Stimulated activated CD4-positive, alpha-beta T cell treated with anti-CD3 and anti-CD28 coated beads, Interleukin-15, amount 100 ng/mL, for 1 hour (primary cell): ENCODE measurements around the gene MORC2.

Experiments used
- DNase-seq, 2 donors: peaks; one replicate each; pipeline ENCODE4 v3.0.0-alpha.2; 2020; ENCODE audit warnings: low read depth in 1 of 2, low spot score in 1 of 2

The MORC2 gene

DNA sequence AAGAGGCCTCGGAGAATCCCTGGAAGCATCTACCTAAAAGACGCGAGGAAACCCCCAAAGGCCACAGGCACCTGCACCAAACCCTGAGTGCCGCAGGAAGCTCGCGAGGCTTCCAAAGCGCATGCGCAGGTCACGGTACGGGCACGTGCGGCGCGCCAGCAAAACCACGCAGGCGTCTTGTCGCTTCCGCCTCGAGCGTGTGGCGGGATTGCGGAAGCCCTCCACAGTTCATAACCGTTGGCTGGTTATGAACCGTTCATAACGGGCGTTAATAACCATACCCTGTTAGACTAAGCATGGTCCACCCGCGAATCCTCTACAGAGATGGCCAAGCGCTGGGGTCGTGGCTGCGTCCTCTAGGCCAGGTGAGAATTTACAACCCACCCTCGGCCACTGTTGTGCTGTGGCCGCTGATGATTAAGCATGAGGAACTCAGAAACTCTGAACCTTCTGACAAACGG is 46.4 kb downstream of the MORC2 start:
- DNase-seq: peak; percentile 48 to 72

DNA sequence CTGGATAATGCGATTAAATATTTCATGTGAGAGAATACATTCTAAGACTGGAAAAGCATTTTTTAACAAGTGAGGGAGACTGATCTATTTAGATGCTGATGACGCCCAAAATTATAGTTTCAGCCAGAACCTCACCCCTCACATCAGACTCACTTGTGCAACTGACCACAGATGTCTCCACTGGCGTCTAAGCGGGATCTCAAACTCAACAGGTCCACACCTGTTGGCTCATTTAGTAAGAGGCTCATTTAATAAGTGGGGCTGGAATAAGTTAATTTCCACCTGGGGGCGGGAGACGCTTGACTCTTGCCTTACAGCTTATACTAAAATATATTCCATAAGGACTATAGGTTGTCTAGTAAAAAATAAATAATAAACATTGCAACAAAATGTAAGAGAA is 47.5 kb downstream of the MORC2 start:
- no peak for DNase-seq

DNA sequence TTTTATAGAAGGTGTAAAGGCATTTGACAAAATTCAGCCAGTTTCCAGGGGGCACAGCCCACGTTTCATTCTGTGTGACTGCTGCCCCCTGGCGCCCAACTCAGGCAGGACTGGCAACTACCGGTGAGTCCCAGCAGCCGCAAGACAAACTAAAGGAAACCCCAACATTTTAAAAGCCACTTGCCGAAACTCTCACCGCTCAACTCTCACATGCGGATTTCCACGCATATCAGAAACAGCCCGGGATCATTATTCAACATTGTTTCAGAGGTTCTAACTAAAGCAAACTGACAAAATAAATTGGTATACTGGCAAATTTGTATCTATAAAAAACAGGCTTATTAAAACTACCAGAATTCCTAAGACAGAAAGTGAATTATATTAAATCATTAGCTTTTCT is 48.2 kb downstream of the MORC2 start:
- peak; percentile 64 to 83 for DNase-seq

DNA sequence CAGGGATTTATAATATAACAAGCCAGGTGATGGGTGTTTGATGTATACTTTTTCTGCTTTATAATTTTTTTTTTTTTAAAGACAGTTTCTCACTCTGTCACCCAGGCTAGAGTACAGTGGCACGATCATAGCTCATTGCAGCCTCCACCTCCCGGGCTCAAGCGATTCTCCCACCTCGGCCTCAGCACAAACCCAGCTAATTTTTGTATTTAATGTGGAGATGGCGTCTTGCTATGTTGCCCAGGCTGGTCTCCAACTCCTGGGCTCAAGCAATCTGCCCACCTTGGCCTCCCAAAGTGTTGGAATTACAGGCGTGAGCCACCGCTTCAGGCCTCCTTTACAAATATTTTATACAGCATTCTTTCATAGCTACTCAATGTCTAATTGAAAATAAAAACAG is 48.6 kb downstream of the MORC2 start:
- no peak for DNase-seq

DNA sequence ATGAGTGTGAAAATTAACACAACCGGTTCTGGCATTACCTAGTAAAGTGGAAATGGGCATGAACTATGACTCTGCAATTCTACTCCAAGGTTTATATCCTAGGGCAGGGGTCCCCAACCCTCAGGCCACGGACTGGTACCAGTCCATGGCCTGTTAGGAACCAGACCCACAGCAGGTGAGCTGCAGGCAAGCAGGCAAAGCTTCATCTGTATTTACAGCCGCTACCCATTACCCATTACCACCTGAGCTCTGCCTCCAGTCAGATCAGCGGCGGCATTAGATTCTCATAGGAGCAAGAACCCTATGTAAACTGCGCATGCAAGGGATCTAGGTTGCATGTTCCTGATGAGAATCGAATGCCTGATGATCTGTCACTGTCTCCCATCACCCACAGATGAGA is 49.8 kb downstream of the MORC2 start:
- no peak for DNase-seq

DNA sequence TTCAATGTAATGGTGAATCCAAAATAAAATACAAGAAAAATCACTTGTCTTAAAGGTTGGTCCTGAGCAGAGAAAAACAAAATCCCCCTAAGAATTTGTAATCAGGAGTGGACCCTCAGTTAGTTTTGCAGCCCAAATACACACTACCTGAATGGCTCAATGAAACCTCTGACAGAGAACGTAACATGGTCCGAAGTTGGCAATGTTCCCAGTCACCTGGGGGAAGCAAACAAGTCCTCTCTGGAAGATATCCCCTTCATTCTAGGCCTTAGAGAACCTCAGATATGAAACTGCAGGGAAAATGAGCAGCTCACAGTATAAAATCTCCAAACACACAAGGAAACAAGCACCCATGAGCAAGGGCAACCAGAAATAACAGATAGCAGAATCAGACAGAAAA is 58.2 kb downstream of the MORC2 start:
- no peak for DNase-seq

DNA sequence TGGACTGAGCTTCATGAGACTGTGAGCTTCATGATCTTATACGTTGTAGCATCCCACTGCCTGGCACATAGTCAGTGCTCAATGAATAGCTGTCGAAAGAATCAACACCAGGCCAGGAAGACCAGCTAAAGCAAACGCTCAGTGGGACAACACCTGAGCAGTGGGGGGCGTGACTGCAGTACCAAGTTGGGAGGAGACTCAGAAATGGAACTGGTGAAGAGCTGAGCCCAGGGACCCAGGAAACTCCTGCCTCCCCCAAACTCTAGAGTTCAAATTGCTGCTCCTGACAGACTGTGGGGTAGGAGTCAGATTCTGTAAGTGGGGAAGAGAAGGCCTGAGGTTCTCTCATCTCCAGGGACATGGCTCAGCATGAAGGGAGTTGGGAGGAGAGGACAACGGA is 59.3 kb downstream of the MORC2 start:
- no peak for DNase-seq

DNA sequence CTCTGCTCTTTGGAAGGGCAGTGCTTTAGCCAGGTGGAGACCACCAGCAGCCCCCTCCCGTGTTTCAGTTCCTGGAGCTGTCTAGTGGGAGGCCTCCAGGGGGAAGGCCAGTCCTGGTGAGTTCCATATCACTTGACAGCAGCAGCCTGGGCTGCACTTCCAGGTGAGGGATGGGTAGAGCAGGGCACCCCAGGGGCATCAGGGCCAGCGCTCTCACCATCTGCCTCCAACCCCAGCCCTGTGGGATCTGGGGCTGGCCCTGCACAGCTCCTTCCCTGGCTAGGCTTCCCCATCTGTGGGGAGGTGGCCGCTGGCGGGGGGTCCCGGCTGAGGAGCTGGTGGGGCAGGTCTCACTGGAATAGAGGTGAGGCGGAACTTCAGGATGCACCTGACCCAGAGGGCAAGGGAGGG is 60.5 kb downstream of the MORC2 start:
- no peak for DNase-seq

DNA sequence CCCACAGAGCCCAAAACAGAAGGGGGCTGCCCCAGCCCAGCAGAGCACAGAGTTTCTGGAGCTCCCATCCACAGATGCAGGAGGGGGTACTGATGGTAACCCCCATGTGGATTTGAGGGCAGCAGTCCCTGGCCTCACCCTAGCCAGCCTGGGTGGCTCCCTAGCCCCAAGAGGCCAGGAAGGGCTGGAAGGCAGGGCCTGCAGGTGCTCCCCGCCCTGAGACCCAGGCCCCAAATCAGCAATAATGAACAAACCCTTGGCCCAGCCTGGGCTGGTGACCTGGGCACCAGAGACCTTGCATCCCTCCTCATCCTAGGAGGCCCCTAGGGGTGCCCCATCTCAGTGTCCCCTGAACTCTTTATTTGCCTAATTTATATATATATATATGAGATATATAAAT is 61.6 kb downstream of the MORC2 start:
- no peak for DNase-seq

DNA sequence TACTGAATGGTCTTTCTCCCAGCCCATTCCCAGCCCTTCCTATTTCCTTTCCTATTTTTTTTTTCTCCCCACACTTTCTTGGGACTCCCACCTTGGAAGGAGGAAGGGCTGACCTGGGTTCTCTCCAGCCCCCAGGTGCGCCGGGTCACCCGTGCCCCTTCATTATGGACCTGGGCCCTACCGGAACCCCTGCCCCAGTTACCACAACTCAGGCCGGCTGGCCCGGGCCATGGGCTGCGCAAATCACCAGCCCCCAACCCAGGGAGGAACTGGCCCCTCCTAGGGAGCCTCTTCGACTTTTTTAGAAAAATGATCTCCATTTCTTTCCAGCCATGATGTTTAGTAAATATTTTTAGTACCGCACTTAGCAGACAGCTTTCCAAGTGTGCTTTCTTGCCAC is 62.2 kb downstream of the MORC2 start:
- DNase-seq: no peak

DNA sequence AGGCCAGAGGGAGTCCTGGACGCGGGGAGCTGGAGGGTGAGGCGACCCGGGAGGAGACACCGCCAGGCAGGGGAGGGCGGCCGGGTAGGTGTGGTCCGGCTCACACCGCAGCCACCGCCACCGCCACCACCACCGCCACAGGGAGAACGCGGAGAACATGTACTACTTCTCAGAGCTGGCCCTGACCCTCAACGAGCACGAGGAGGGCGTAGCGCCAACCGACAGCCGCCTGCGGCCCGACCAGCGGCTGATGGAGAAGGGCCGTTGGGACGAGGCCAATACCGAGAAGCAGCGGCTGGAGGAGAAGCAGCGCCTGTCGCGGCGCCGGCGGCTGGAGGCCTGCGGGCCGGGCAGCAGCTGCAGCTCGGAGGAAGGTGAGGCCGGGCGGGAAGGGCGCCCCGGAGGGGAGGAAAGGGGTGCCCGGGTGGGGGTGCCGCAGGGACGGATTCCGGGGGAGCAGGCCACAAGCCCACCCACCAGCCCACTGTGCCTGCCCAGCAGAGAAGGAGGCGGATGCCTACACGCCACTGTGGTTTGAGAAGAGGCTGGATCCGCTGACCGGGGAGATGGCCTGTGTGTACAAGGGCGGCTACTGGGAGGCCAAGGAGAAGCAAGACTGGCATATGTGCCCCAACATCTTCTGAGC is 62.8 kb downstream of the MORC2 start:
- no peak for DNase-seq

DNA sequence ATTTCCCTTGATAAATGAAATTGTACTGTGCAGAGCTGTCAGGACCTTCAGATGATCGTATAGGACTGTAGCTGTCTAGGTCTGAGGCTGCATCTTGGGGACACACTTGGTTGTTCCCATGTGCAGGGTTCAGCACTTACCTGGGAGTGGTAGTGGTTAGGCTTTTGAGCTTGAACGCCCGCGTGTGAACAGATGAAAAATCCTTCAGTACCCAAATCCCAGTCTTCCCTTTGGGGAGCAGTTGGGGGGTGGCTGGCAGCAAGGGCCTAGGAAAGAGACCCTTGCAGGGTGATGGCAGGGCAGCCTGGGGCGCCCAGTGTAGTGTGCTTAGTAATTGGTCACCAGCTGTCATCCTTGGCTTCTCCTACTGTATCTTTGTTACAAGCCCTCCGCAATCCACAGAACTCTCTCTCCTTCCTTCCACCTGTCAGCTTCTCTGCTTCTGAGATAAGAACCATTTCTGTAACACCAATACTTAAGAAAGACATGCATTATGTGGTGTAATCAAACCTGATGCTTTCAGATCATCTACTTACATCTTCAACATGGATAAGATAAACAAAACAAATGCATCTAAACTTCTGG is 64.6 kb downstream of the MORC2 start:
- no peak for DNase-seq

DNA sequence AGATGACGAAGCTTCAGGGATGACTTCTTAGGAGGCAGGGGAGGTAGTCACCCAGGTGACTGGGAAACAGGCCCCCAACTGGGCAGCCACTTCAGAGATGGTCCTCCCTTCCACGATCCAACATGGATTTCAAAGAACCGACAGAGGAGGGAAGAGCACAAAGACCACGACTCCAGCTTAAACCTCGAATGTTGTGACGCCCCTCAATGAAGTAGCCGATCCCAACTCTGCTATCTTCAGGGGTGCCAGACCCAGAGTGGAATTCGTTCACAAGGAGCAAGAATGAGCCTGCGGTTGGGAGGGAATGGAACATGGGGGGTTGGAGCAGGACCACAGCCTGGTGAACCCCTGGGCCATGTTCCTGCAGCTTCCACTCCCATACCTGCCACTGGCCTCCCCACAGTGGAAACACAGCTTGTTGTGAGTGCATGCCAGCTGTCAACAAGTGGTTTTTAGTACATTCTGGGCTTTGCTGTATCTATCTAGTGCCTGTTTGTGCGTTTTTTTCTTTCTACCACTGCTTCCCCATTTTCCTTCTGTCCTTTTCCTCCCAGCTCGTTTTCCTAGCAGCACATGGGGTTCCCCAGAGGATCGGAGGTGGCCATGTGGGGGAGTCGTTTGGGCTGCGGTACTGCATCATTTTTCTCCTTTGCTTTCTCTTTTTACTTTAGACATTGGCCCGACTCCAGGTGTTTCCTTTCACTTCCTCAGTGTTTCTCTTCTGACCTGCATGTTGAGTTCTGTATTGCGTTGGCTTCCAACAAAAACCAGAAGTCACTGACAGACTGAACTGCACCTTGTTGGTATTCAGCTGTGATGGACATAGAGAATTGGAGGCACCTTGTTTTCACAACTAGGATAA is 65.8 kb downstream of the MORC2 start:
- no peak for DNase-seq

DNA sequence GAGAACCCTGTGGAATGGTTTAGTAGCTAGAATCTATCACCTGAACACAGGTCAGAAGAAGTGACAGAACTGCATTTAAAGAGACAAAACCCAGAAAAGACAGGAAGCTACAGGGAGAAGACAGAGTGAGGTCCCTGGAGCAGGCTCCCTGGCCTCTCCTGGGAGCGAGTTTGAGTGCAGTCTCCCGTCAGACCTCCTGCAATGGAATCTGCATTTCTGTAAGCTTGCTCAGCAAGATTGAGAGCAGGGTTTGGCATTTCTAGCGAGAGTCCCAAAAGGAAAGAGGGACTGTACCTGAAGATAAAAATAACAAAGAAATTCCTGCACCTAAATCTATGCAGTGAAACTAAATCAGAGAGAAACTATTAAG is 74.2 kb downstream of the MORC2 start:
- no peak for DNase-seq

DNA sequence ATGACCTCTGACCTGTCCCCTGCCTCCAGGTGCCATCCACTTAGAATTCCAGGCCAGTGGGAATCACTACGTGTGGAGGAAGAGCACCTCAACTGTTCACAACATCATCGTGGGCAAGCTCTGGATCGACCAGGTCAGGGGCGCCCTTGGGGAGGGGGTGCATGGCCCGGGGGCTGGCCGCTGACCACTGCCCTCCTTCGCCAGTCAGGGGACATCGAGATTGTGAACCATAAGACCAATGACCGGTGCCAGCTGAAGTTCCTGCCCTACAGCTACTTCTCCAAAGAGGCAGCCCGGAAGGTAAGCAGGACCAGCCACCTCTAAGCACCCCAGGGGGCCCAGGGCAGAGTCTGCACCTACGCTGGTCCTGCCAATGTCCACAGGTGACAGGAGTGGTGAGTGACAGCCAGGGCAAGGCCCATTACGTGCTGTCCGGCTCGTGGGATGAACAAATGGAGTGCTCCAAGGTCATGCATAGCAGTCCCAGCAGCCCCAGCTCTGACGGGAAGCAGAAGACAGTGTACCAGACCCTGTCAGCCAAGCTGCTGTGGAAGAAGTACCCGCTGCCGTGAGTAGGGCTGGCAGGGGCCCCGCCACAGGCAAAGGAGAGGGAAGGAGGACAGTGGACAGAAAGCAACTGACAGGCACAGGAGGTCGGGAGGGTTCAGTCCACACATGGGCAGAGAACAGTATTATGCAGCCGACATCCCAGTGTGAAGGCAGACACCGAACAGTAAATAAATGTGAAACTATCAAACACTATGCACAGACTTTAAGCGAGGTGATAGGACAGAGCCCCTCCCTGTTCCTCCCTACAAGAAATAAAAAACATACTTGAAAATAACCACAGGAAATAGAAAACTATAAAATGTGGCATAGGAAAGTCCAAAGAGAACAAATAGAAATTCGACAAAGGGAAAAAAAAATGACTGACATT is 74.9 kb downstream of the MORC2 start:
- no peak for DNase-seq

DNA sequence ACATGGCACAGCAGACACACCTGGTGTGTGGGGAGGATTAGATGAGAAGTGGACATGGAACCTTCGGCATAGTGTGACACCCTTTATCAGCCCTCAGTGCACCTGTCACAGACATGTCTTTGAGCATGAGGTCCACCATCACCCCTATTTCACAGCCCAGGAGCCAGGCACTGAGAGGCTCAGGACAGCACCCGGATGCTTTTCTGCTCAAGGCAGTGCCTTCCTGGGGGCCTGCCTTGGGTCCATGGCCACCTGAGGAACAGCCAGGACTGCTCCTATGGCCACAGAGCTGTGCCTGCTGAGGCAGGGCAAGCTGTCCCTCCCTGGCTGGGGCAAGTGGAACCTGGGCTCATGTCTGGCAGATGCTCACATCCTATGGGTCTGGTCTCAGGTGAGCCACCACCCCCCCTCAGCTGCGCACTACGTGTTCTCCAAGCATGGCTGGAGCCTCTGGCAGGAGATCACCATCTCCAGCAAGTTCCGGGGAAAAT is 75.8 kb downstream of the MORC2 start:
- no peak for DNase-seq

DNA sequence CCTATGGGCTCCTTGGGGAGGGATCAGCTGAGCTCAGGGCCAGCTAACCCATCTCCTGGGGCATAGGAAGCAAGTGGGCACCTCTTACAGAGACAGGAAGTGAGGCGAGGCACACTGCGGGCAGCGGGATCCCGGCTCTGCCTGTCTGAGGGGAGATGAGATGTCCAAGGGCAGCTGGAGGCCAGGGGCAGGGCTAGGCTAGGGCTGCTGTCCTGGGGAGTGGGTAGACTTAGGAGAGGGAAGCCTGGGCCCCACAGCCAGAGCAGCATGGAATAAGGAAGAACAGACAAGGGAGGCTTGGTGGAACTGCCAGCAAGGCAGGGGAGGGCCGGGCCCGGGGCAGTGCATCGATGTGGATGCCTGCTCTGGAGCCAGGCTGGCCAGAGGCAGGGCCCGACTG is 76.3 kb downstream of the MORC2 start:
- DNase-seq: no peak

DNA sequence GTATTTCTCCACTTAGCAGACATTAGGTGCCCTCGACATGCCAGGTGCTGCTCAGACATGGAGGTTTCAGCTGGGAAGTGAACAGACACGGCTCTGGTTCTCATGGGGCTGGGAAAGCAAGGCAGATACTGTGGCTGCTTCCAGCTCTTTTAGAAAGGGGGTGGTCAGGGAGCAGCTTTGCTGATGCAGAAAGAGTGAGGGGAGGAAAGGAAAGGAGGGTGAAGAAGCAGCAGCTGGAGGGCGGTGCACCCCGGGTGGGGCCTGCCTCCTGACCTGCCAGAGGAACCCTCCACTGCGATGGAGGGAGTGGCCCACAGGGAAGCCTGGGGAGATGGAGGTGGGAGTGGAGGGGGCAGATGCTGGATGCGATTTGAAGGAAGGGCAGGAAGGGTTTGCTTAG is 76.8 kb downstream of the MORC2 start:
- no peak for DNase-seq

DNA sequence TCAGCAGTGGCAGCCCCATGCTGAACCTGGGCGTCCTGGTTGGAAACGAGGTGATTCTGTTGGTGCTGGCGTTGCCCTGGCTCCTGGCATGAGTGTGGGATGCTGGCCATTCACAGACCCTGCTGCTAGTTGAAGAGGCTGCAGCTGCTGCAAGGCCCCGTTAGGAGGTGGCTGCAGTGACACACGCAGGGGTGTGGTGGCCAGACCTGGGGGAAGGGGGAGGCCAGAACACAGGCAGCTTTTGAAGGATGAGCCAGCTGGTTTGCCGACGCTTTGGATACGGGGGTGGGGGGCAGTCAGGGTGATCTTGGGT is 77.2 kb downstream of the MORC2 start:
- DNase-seq: no peak

DNA sequence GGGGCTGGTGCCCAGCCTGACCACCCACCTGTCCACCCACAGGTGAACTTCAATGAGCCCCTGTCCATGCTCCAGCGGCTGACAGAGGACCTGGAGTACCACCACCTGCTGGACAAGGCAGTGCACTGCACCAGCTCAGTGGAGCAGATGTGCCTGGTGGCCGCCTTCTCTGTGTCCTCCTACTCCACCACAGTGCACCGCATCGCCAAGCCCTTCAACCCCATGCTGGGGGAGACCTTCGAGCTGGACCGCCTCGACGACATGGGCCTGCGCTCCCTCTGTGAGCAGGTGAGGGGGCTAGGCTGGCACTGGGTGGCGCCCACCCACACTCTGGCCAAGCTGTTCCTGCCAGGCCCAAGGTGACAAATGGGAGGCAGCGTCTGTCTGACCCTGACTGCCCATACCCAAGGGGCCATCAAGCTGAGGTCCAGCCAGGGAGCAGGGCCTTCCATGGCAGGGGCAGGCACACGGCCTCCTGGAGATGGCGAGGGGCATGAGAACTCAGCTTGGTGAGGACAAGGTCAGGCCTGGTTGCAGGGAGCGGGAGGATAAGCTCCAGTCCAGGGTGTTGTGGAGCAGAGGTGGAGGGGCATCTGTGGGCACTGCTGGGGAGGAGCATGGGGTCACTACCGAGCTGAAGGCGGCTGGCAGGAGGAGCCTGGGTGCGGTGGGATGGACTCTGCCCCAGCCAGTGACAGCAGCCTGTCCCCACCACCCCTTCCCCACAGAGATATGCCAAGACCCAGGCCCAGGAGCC is 77.7 kb downstream of the MORC2 start:
- DNase-seq: peak in 1 of 2 donors; percentile 14
